ENCODE results near the gene EAF1.

The EAF1 gene

GRCh38 chr3:15488002-15488401, 60.6 kb downstream of the EAF1 start:
- DNase-seq: no peak

GRCh38 chr3:15490158-15490557, 62.8 kb downstream of the EAF1 start:
- DNase-seq: no peak

DNA sequence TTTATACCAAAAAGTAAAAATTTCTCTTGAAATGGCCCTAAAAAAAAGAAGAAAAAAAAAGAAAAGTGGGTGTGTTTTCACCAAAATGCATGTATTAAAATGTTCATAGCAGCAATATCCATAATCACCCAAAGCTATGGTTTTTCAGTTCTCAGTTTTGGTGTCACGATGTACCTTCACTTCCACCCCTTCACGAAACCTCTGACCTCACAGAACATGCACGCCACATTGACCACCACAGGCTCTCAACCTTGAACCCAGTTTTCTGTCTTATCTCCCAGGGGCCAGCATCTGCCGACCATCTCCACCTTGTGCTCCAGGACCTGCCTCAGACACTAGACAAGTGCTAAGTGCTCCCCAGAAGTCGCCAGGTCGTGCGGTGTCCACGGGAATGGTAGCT, 63.7 kb downstream of the EAF1 start:
- no peak for DNase-seq
